SK-N-SH (cell line): ENCODE results near the gene DIPK1C.

ENCODE experiments used
- FOSL2 ChIP-seq: IDR thresholded peaks from 2 replicates; pipeline ENCODE4 v1.4.0; 2012; ENCODE audit warnings: low read depth, mild to moderate bottlenecking, moderate library complexity, borderline replicate concordance
- FOXM1 ChIP-seq: IDR thresholded peaks from 2 replicates; pipeline ENCODE4 v1.4.0; 2012; ENCODE audit warnings: low read depth, mild to moderate bottlenecking
- NRF1 ChIP-seq: IDR thresholded peaks from 2 replicates; pipeline ENCODE4 v1.6.1; 2012; ENCODE audit warnings: low read depth, mild to moderate bottlenecking, low read length
- POLR2AphosphoS5 ChIP-seq: IDR thresholded peaks from 2 replicates; pipeline ENCODE4 v1.6.1; 2012; ENCODE audit warnings: low read depth, low read length
- SIN3A ChIP-seq: IDR thresholded peaks from 2 replicates; pipeline ENCODE4 v1.6.1; 2012; ENCODE audit warnings: low read depth, mild to moderate bottlenecking, low read length, moderate library complexity, borderline replicate concordance
- TAF1 ChIP-seq: IDR thresholded peaks from 2 replicates; pipeline ENCODE4 v1.6.1; 2012; ENCODE audit warnings: low read depth, mild to moderate bottlenecking, low read length, moderate library complexity, borderline replicate concordance
- TF ChIP-seq, protein P1 (sequence below): IDR thresholded peaks from 2 replicates; pipeline ENCODE4 v1.4.0; 2012; ENCODE audit warnings: low read depth, borderline replicate concordance
- TF ChIP-seq, protein P2 (sequence below): fragments of 200-600 bp; sonication (generic); IDR thresholded peaks from 2 replicates; pipeline ENCODE4 v1.6.1; 2017; ENCODE audit warnings: antibody characterized with exemption, mild to moderate bottlenecking, moderate library complexity

DNA sequence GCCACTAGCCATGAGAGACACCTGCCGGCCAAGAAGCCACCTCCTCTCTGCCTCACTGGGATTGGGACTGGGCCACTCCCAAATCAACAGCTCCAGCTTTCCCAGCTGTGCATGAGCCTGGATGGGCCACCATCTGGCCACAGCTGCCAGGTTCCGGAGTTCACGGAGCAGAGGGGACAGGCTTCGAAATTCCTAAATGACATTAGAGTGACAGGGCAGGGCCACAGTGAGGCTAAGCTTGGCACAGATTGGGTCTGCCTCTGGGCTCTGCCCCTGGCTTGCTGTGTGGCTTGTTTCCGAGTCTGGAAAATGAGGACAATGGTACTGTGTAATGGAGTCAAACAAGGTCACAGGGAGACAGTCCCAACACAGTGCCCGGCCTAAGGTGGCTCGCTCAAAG is 6.5 kb downstream of the DIPK1C start:
- TF ChIP-seq, protein P1, sequence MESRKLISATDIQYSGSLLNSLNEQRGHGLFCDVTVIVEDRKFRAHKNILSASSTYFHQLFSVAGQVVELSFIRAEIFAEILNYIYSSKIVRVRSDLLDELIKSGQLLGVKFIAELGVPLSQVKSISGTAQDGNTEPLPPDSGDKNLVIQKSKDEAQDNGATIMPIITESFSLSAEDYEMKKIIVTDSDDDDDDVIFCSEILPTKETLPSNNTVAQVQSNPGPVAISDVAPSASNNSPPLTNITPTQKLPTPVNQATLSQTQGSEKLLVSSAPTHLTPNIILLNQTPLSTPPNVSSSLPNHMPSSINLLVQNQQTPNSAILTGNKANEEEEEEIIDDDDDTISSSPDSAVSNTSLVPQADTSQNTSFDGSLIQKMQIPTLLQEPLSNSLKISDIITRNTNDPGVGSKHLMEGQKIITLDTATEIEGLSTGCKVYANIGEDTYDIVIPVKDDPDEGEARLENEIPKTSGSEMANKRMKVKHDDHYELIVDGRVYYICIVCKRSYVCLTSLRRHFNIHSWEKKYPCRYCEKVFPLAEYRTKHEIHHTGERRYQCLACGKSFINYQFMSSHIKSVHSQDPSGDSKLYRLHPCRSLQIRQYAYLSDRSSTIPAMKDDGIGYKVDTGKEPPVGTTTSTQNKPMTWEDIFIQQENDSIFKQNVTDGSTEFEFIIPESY = no peak
- TF ChIP-seq SIN3A (no peak), FOSL2 (no peak), POLR2AphosphoS5 (no peak), FOXM1 (no peak), TAF1 (no peak), NRF1 (no peak)
- TF ChIP-seq, protein P2, sequence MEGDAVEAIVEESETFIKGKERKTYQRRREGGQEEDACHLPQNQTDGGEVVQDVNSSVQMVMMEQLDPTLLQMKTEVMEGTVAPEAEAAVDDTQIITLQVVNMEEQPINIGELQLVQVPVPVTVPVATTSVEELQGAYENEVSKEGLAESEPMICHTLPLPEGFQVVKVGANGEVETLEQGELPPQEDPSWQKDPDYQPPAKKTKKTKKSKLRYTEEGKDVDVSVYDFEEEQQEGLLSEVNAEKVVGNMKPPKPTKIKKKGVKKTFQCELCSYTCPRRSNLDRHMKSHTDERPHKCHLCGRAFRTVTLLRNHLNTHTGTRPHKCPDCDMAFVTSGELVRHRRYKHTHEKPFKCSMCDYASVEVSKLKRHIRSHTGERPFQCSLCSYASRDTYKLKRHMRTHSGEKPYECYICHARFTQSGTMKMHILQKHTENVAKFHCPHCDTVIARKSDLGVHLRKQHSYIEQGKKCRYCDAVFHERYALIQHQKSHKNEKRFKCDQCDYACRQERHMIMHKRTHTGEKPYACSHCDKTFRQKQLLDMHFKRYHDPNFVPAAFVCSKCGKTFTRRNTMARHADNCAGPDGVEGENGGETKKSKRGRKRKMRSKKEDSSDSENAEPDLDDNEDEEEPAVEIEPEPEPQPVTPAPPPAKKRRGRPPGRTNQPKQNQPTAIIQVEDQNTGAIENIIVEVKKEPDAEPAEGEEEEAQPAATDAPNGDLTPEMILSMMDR = no peak
